Colonic mucosa (tissue), 4 donors: Measurements from ENCODE around the gene SFMBT1. TPM values are rescaled to one million over a fixed set of nuclear protein-coding genes. Genes with fewer than 3 reads are reported as not detected.

Experiments used
- DNase-seq: peaks from one replicate; pipeline ENCODE4 v3.0.0-alpha.2; 2020
- H3K27ac ChIP-seq: fragments of 200-600 bp; one replicate; pipeline ENCODE4 v1.8.0; 2021
- H3K27me3 ChIP-seq: fragments of 200-600 bp; one replicate; pipeline ENCODE4 v1.8.0; 2021
- H3K36me3 ChIP-seq: fragments of 200-600 bp; one replicate; pipeline ENCODE4 v1.8.0; 2021
- H3K4me1 ChIP-seq: fragments of 200-600 bp; one replicate; pipeline ENCODE4 v1.8.0; 2021; ENCODE audit warnings: mild to moderate bottlenecking
- H3K4me3 ChIP-seq: fragments of 200-600 bp; one replicate; pipeline ENCODE4 v1.8.0; 2021
- H3K9ac ChIP-seq, 2 donors: one replicate each; pipeline ENCODE4 v1.7.0; 2013; ENCODE audit warnings: control low read depth in 2 of 2, low read depth in 2 of 2, low read length in 2 of 2
- H3K9me3 ChIP-seq: fragments of 200-600 bp; one replicate; pipeline ENCODE4 v1.8.0; 2021
- intact Hi-C: fragments of 100-400 bp; cut with DNase I; formaldehyde crosslinking; loops from one replicate; pipeline ENCODE4 v1.14.1; 2022
- total RNA-seq, 2 donors: library from RNA; stranded (reverse); fragmentation: NEBNext Ultra II Directional in 1 of 2; extraction: Animal tissue kit (Norgen Biotek cat#: 25700) in 1 of 2; gene quantifications; one replicate each; pipeline ENCODE4 v1.2.1, GENCODE V29; 2021
- TF ChIP-seq, protein P1 (sequence below): fragments of 200-600 bp; IDR thresholded peaks from one replicate; pipeline ENCODE4 v1.8.0; 2022; ENCODE audit warnings: antibody characterized with exemption, mild to moderate bottlenecking
- donor health status: healthy.
- donor health status: DM: no; HTN: no; CAD: no.
- donor health status: DM: no; HTN: no; CAD: no.

Gene SFMBT1
- total RNA-seq, 2 donors from 2014 or later = 19.4 to 30.8 TPM

GRCh38 chr3:52912885-52913731 lies 132.8 kb downstream of the SFMBT1 start:
- TF ChIP-seq, protein P1, sequence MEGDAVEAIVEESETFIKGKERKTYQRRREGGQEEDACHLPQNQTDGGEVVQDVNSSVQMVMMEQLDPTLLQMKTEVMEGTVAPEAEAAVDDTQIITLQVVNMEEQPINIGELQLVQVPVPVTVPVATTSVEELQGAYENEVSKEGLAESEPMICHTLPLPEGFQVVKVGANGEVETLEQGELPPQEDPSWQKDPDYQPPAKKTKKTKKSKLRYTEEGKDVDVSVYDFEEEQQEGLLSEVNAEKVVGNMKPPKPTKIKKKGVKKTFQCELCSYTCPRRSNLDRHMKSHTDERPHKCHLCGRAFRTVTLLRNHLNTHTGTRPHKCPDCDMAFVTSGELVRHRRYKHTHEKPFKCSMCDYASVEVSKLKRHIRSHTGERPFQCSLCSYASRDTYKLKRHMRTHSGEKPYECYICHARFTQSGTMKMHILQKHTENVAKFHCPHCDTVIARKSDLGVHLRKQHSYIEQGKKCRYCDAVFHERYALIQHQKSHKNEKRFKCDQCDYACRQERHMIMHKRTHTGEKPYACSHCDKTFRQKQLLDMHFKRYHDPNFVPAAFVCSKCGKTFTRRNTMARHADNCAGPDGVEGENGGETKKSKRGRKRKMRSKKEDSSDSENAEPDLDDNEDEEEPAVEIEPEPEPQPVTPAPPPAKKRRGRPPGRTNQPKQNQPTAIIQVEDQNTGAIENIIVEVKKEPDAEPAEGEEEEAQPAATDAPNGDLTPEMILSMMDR = no peak
- DNase-seq = no peak
- Histone ChIP-seq H3K4me1 (no peaks in the 10 kb centered on the region), H3K4me3 (no peak overlapping the region), H3K27ac (no peak overlapping the region), H3K9ac (no peak overlapping the region), H3K36me3 (no peaks in the 10 kb centered on the region), H3K27me3 (no peaks in the 10 kb centered on the region), H3K9me3 (no peaks in the 10 kb centered on the region)
- intact Hi-C loops = no loop called here

- TF ChIP-seq, protein P1 = no peak
- H3K27ac ChIP-seq = no peak overlapping the region
- DNase-seq = no peak
- no peaks in the 10 kb centered on the region for H3K4me1 ChIP-seq
- H3K9ac ChIP-seq = no peak overlapping the region
- H3K36me3 ChIP-seq = no peaks in the 10 kb centered on the region
- no peaks in the 10 kb centered on the region for H3K27me3 ChIP-seq
- intact Hi-C loops = no loop called here
- H3K9me3 ChIP-seq = no peaks in the 10 kb centered on the region
- H3K4me3 ChIP-seq = no peak overlapping the region
Measured at GRCh38 chr3:52910823-52911222, 135.1 kb downstream of the SFMBT1 start.

DNA sequence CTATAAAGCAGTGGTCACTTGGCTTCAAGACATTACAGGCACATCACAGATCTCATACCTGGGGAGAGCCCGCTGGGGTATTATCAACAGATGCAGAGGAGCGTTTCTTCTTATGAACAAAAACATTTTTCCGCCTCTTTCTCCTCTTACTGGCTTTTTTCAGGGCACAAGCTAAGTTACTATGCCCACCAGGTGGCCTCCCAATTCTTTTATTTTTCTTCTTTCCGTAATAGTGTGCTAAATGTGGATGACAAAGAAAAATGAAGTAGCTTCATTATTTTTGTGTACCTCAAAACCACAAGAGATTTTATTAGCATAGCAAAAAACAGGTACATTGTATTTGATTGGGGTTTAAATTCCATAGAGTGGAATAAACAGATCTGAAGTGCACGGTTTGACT lies 138.4 kb downstream of the SFMBT1 start:
- intact Hi-C loops = no loop called here
- H3K36me3 ChIP-seq = no peaks in the 10 kb centered on the region
- TF ChIP-seq, protein P1 = no peak

DNA sequence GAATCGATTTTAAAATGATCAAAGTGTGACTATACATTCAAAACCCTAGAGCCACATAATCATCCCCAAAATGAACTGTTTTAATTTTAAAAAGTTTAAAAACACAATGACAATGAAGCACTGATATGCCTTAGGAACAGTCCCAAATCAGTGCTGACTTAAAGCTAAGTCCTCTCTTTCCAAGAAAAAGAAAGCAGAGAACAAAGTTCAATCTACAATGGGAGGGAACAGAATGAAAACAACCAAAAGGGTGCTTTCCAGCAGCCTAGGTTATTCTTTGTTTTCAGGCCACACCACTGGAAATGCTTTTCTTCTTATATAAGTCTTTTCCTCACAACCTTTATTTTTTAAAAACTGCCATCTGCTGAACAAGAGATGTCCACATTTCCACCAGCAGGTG lies 141.3 kb downstream of the SFMBT1 start:
- Histone ChIP-seq H3K4me1 (no peaks in the 10 kb centered on the region), H3K36me3 (no peaks in the 10 kb centered on the region), H3K27ac (no peak overlapping the region), H3K4me3 (no peak overlapping the region), H3K9me3 (no peaks in the 10 kb centered on the region), H3K9ac (no peak overlapping the region), H3K27me3 (no peaks in the 10 kb centered on the region)
- no peak for DNase-seq
- TF ChIP-seq, protein P1 = no peak
- intact Hi-C loops = no loop called here

More for the DNA sequence above, 138.4 kb downstream of the SFMBT1 start:
- Histone ChIP-seq H3K4me3 (no peak overlapping the region), H3K4me1 (no peaks in the 10 kb centered on the region), H3K27me3 (no peaks in the 10 kb centered on the region), H3K27ac (no peak overlapping the region), H3K9ac (no peak overlapping the region), H3K9me3 (no peaks in the 10 kb centered on the region)
- DNase-seq = no peak

DNA sequence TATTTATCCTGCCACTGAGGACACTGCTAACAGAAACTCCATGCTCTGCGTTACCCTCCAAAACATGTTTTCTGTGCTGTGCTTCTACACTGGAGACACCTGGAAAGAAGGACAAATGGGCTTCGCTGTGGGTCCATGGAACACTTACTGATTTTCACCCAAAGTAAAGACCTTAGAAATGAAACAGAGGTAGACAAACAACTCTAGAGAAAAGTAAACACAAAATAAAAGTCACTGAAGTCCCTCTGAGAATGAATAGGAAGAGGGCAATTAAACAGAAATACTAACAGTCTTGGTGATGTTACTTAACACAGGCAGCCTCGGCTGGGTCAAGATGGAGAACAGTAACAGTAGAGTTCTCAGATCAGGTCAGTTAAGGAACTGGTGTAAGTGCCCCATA lies 141.9 kb downstream of the SFMBT1 start:
- no peak overlapping the region for H3K27ac ChIP-seq
- no peaks in the 10 kb centered on the region for H3K27me3 ChIP-seq
- H3K9me3 ChIP-seq = no peaks in the 10 kb centered on the region
- intact Hi-C loops = no loop called here
- TF ChIP-seq, protein P1 = no peak
- no peak overlapping the region for H3K9ac ChIP-seq
- no peaks in the 10 kb centered on the region for H3K36me3 ChIP-seq
- H3K4me1 ChIP-seq = no peaks in the 10 kb centered on the region
- H3K4me3 ChIP-seq = no peak overlapping the region
- no peak for DNase-seq
